ENCODE data around the gene MUC12. TPM values are rescaled to one million over a fixed set of nuclear protein-coding genes. Genes with fewer than 3 reads are reported as not detected.
"Not testable (repeated sequence)": the region's sequence is repeated elsewhere in the genome, so short reads cannot be mapped to it uniquely, and the experiment has no call there.

Gene MUC12
- total RNA-seq, 1 experiment from 2014 or later: 0.64 TPM

GRCh38 chr7:100933734-100934133, 35.6 kb upstream of the MUC12 start (continued):
- no peak for TF ChIP-seq POLR2AphosphoS5 (IDR thresholded peaks at IDR 0.05; ENCODE audit: low read depth, low read length)
- no peak for TF ChIP-seq FOSL1 (IDR thresholded peaks at IDR 0.05; ENCODE audit: low read depth)
- no peak for TF ChIP-seq EZH2phosphoT487 (IDR thresholded peaks at IDR 0.05; ENCODE audit: borderline replicate concordance)
- TF ChIP-seq TCF7L2 (IDR thresholded peaks at IDR 0.05; ENCODE audit: borderline replicate concordance, extremely low read depth, insufficient read depth, insufficient read length): no peak
- no peak for TF ChIP-seq ZNF274 (IDR thresholded peaks at IDR 0.05; ENCODE audit: low read depth, low read length)
- no peak for TF ChIP-seq ZFX (IDR thresholded peaks at IDR 0.05)
- TF ChIP-seq MAX (IDR thresholded peaks at IDR 0.05): no peak
- no peak for TF ChIP-seq SIN3A (IDR thresholded peaks at IDR 0.05; ENCODE audit: low read depth)
- TF ChIP-seq CTCF (IDR thresholded peaks at IDR 0.05 in 2 of 3, conservative IDR thresholded peaks at IDR 0.05 in 1 of 3; ENCODE audit: borderline replicate concordance in 1 of 3, insufficient read depth in 1 of 3, low read depth in 2 of 3, low read length in 2 of 3): no peak
- TF ChIP-seq EGR1 (IDR thresholded peaks at IDR 0.05; ENCODE audit: low read depth): no peak

- H3K9me2 ChIP-seq (ENCODE audit: insufficient read depth); H3K4me2 ChIP-seq (ENCODE audit: low read length); DNase-seq (ENCODE audit: low read depth, low spot score); intact Hi-C loops (cut with micrococcal nuclease); ATAC-seq; POLR2A ChIA-PET; BruUV-seq (replicated peaks); H3K27ac ChIP-seq (ENCODE audit: low read depth, low read length); H3K36me3 ChIP-seq (ENCODE audit: control insufficient read depth in 1 of 2, insufficient read depth in 2 of 2, low read length in 2 of 2); H4K20me1 ChIP-seq (ENCODE audit: insufficient read depth); H3K9me3 ChIP-seq (ENCODE audit: control insufficient read depth in 1 of 2, insufficient read depth in 1 of 2, low read depth in 1 of 2, low read length in 2 of 2); RAD21 ChIA-PET (ENCODE audit: low non-redundant PET in 1 of 2, low total read pairs in 2 of 2, uncharacterized antibody in 2 of 2, unreplicated experiment in 2 of 2); H3K9ac ChIP-seq (ENCODE audit: low read length); CTCF ChIA-PET; H3K4me1 ChIP-seq (ENCODE audit: control insufficient read depth in 1 of 2, insufficient read depth in 2 of 2, low read length in 2 of 2); H3K79me2 ChIP-seq (ENCODE audit: insufficient read depth, low read length); H3K27me3 ChIP-seq (ENCODE audit: insufficient read depth, low read length); H2AFZ ChIP-seq (ENCODE audit: low read depth, low read length, poor library complexity, severe bottlenecking); H3K4me3 ChIP-seq (replicated peaks in 1 of 2; ENCODE audit: low read depth in 1 of 2, low read length in 2 of 2): not testable (repeated sequence)
Measured at GRCh38 chr7:100935381-100935780, 34.0 kb upstream of the MUC12 start.

GRCh38 chr7:100936167-100936566, 33.2 kb upstream of the MUC12 start:
- H2AFZ ChIP-seq (ENCODE audit: low read depth, low read length, poor library complexity, severe bottlenecking); intact Hi-C loops (cut with micrococcal nuclease); H3K4me2 ChIP-seq (ENCODE audit: low read length); RAD21 ChIA-PET (ENCODE audit: low non-redundant PET in 1 of 2, low total read pairs in 2 of 2, uncharacterized antibody in 2 of 2, unreplicated experiment in 2 of 2); H3K4me1 ChIP-seq (ENCODE audit: control insufficient read depth in 1 of 2, insufficient read depth in 2 of 2, low read length in 2 of 2); DNase-seq (ENCODE audit: low read depth, low spot score); H3K9ac ChIP-seq (ENCODE audit: low read length); CTCF ChIA-PET; H4K20me1 ChIP-seq (ENCODE audit: insufficient read depth); H3K79me2 ChIP-seq (ENCODE audit: insufficient read depth, low read length); H3K9me2 ChIP-seq (ENCODE audit: insufficient read depth); H3K4me3 ChIP-seq (replicated peaks in 1 of 2; ENCODE audit: low read depth in 1 of 2, low read length in 2 of 2); H3K27me3 ChIP-seq (ENCODE audit: insufficient read depth, low read length); H3K27ac ChIP-seq (ENCODE audit: low read depth, low read length); BruUV-seq (replicated peaks); POLR2A ChIA-PET; H3K9me3 ChIP-seq (ENCODE audit: control insufficient read depth in 1 of 2, insufficient read depth in 1 of 2, low read depth in 1 of 2, low read length in 2 of 2); H3K36me3 ChIP-seq (ENCODE audit: control insufficient read depth in 1 of 2, insufficient read depth in 2 of 2, low read length in 2 of 2); ATAC-seq: not testable (repeated sequence)

Data from HCT116 (cell line).